ENCODE data around the gene NDUFA13. TPM values are rescaled to one million over a fixed set of nuclear protein-coding genes. Genes with fewer than 3 reads are reported as not detected.

NDUFA13 gene
- total and polyA plus RNA-seq, 2 experiments from 2014 or later: 119 to 843 TPM

GRCh38 chr19:19475015-19475765 lies 40.8 kb upstream of the NDUFA13 start:
- Histone ChIP-seq H3K27me3 (no peaks in the 10 kb centered on the region), H3K9me3 (ENCODE audit: low read depth) (no peaks in the 10 kb centered on the region), H3K27ac (peak overlapping the region; percentile 31), H3K4me1 (ENCODE audit: low read depth) (peaks cover 6% of the 10 kb centered on the region), H3K4me3 (no peak overlapping the region), H3K36me3 (no peaks in the 10 kb centered on the region)
- TF ChIP-seq, protein P1, sequence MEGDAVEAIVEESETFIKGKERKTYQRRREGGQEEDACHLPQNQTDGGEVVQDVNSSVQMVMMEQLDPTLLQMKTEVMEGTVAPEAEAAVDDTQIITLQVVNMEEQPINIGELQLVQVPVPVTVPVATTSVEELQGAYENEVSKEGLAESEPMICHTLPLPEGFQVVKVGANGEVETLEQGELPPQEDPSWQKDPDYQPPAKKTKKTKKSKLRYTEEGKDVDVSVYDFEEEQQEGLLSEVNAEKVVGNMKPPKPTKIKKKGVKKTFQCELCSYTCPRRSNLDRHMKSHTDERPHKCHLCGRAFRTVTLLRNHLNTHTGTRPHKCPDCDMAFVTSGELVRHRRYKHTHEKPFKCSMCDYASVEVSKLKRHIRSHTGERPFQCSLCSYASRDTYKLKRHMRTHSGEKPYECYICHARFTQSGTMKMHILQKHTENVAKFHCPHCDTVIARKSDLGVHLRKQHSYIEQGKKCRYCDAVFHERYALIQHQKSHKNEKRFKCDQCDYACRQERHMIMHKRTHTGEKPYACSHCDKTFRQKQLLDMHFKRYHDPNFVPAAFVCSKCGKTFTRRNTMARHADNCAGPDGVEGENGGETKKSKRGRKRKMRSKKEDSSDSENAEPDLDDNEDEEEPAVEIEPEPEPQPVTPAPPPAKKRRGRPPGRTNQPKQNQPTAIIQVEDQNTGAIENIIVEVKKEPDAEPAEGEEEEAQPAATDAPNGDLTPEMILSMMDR (IDR thresholded peaks at IDR 0.05; ENCODE audit: low read depth, low read length): no peak
- DNase-seq (ENCODE audit: low read depth in 1 of 2, low spot score in 1 of 2): no peak

DNA sequence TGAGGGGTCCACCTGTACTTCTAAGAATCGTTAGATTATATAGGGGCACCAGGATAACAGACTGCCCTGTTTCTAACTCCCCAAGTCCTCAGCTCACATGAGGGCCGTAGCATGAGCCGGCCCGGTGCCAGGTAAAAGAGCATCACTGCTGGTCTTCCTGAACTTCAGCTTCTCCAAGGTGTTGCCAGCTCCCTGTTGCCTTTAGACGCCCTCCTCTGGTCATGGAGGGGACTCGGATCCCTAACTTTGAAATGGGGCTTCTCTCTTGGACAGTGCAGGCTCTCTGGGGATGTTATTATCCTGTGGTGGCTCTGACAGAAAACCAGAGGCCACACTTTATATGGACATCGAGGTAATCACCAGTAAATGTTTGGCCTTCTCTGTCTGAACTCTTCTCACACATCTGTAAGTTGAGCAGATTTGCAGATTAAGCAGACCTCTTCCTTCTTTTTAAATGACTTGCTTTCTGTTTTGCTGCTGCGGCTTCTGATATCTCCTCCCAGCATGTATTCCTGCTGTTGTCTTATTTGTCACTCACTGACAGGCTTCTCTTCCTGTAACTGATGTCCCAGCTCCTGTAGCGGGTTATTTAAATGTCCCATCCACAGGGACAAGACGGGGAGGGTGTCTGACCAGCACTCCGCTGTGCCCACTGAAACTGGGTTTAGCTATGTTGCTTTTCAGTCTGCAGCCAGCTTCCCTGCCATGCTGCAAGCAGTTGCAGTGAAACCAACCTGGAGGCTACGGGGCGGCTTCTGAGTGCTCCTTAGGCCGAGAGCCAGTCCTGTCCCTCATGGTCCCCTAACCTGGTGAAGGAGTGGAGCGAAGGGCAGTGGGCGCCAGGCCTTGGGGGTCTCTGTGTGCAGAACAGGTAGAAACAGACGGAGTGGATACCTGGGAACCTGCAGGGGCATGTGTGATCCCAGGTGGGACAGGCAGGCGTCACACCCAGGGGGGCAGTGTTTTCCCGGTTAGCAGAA lies 39.9 kb upstream of the NDUFA13 start:
- DNase-seq (ENCODE audit: low read depth in 1 of 2, low spot score in 1 of 2): peak; percentile 42 to 55
- Histone ChIP-seq H3K36me3 (no peaks in the 10 kb centered on the region), H3K4me3 (no peak overlapping the region), H3K4me1 (ENCODE audit: low read depth) (peaks cover 6% of the 10 kb centered on the region), H3K9me3 (ENCODE audit: low read depth) (no peaks in the 10 kb centered on the region), H3K27me3 (no peaks in the 10 kb centered on the region), H3K27ac (peak overlapping the region; percentile 31)
- TF ChIP-seq, protein P1 (IDR thresholded peaks at IDR 0.05; ENCODE audit: low read depth, low read length): peak; percentile 49

DNA sequence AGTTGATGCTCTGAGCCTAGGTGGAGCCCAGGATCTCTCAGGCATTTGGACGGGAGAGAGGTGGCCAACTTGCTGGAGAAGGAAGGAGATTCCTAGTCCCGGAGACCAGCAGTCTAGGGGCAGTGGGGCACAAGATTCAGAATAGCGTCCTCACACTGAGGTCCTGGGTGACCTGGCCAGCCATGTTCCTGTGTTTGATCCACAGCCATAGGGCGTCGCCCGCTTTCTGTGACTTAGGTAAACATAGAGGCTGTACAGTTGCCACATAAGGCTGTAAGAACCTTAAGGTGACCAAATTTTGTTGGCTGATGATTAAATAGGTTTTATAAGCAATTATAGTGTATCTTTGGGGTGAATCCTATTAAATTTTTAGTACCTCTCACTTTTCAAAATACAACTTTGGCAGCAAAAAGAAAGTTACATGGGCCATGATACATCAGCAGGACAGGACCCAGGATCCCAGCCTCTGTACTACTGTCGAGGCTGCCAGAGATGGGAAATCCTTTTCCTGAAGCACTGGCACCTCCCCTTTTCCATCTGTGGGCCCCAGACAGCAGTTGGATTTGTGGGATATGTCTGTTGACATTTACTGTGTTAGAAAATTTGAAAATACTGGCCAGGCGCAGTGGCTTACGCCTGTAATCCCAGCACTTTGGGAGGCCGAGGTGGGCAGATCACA lies 38.2 kb upstream of the NDUFA13 start:
- H3K36me3 ChIP-seq: no peaks in the 10 kb centered on the region
- no peak overlapping the region for H3K4me3 ChIP-seq
- no peak for DNase-seq (ENCODE audit: low read depth in 1 of 2, low spot score in 1 of 2)
- H3K4me1 ChIP-seq (ENCODE audit: low read depth): peaks cover 11% of the 10 kb centered on the region
- H3K27me3 ChIP-seq: no peaks in the 10 kb centered on the region
- no peaks in the 10 kb centered on the region for H3K9me3 ChIP-seq (ENCODE audit: low read depth)
- TF ChIP-seq, protein P1 (IDR thresholded peaks at IDR 0.05; ENCODE audit: low read depth, low read length): no peak
- no peak overlapping the region for H3K27ac ChIP-seq

GRCh38 chr19:19480688-19481087 lies 35.3 kb upstream of the NDUFA13 start:
- Histone ChIP-seq H3K27ac (no peak overlapping the region), H3K4me1 (ENCODE audit: low read depth) (peaks cover 16% of the 10 kb centered on the region), H3K9me3 (ENCODE audit: low read depth) (no peaks in the 10 kb centered on the region), H3K36me3 (no peaks in the 10 kb centered on the region), H3K4me3 (no peak overlapping the region), H3K27me3 (no peaks in the 10 kb centered on the region)
- TF ChIP-seq, protein P1 (IDR thresholded peaks at IDR 0.05; ENCODE audit: low read depth, low read length): no peak
- DNase-seq (ENCODE audit: low read depth in 1 of 2, low spot score in 1 of 2): no peak

Data from cardiac muscle cell (in vitro differentiated cells and primary cell).